K562 (cell line): ENCODE measurements around the gene LHPP.

Source experiments
- HDAC6 ChIP-seq: IDR thresholded peaks from 2 replicates; pipeline ENCODE4 v1.6.1; 2012; ENCODE audit warnings: low read depth, mild to moderate bottlenecking, control low read depth, inconsistent platforms, low read length, moderate library complexity
- POLR2A ChIP-seq: fragments of 450-650 bp; conservative IDR thresholded peaks from 2 replicates; pipeline ENCODE4 v1.6.1; 2016
- SREBF1 ChIP-seq: fragments of 150-350 bp; IDR thresholded peaks from 2 replicates; pipeline ENCODE4 v1.6.1; 2014; ENCODE audit warnings: antibody characterized with exemption, low read depth, low read length, borderline replicate concordance
- THRA ChIP-seq: fragments of 450-650 bp; IDR thresholded peaks from 2 replicates; pipeline ENCODE4 v1.6.1; 2017; ENCODE audit warnings: mild to moderate bottlenecking, moderate library complexity
- ZBTB7A ChIP-seq: IDR thresholded peaks from 2 replicates; pipeline ENCODE4 v1.6.1; 2011; ENCODE audit warnings: low read depth, mild to moderate bottlenecking, low read length, moderate library complexity, borderline replicate concordance; ENCODE audit not compliant: control insufficient read depth
- ZNF224 ChIP-seq: sonication (generic); formaldehyde crosslinking; IDR thresholded peaks from 2 replicates; pipeline ENCODE4 v1.8.0; 2022; ENCODE audit warnings: mild to moderate bottlenecking, missing genetic modification reagents
- ZNF445 ChIP-seq: fragments of 250-450 bp; sonication (Bioruptor Pico); IDR thresholded peaks from 2 replicates; pipeline ENCODE4 v1.4.0; 2020; ENCODE audit warnings: low read depth, mild to moderate bottlenecking, moderate library complexity
- TF ChIP-seq, protein P1 (sequence below), 3 experiments: IDR thresholded peaks in 2 of 3; conservative IDR thresholded peaks in 1 of 3; 2 replicates each; pipeline ENCODE4 v1.5.1; 2011 to 2012; ENCODE audit warnings: low read length in 3 of 3, mild to moderate bottlenecking in 3 of 3, control low read depth in 2 of 3, improper control_type of control experiment in 1 of 3, inconsistent platforms in 1 of 3, low read depth in 1 of 3, mixed read lengths in 1 of 3, moderate library complexity in 1 of 3; ENCODE audit not compliant: insufficient read depth in 2 of 3

- TF ChIP-seq ZNF445 (no peak), ZNF224 (CRISPR knock-in tag) (no peak), HDAC6 (no peak), ZBTB7A (no peak), THRA (no peak), POLR2A (no peak), SREBF1 (no peak)
- TF ChIP-seq, protein P1, sequence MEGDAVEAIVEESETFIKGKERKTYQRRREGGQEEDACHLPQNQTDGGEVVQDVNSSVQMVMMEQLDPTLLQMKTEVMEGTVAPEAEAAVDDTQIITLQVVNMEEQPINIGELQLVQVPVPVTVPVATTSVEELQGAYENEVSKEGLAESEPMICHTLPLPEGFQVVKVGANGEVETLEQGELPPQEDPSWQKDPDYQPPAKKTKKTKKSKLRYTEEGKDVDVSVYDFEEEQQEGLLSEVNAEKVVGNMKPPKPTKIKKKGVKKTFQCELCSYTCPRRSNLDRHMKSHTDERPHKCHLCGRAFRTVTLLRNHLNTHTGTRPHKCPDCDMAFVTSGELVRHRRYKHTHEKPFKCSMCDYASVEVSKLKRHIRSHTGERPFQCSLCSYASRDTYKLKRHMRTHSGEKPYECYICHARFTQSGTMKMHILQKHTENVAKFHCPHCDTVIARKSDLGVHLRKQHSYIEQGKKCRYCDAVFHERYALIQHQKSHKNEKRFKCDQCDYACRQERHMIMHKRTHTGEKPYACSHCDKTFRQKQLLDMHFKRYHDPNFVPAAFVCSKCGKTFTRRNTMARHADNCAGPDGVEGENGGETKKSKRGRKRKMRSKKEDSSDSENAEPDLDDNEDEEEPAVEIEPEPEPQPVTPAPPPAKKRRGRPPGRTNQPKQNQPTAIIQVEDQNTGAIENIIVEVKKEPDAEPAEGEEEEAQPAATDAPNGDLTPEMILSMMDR (IDR thresholded peaks at IDR 0.05 in 2 of 3, conservative IDR thresholded peaks at IDR 0.05 in 1 of 3; ENCODE audit: insufficient read depth in 2 of 3, low read depth in 1 of 3, low read length in 3 of 3): no peak
Measured at GRCh38 chr10:124575107-124576035, 113.7 kb downstream of the LHPP start.
